ENCODE measurements around the gene THSD4. TPM values are rescaled to one million over a fixed set of nuclear protein-coding genes. Genes with fewer than 3 reads are reported as not detected.

THSD4 gene
- total and polyA plus RNA-seq, 2 of the 8 experiments (the other 6 are each of a cell fraction or from before 2014, with no cell fraction given) = 2.5 to 6.2 TPM

DNA sequence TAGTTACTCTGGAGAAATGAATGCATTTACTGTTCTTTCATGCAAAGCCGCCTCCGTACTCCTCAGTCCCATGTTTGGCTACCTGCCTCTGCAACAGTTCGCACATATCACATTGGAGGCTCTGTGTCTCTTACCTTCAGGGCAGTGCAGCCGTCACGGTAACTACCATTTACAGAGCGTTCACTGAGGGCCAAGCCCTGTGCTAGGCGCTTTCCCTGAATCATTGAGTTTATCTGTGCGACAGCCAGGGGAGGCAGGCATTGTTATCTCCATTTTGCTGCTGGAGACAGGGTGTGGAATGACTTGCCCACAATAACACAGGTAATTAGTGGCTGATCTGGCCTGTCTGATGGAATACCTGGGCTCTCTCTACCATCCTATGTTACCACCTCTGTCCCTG is 115.0 kb downstream of the THSD4 start (continued):
- no peak for TF ChIP-seq BCL11A (IDR thresholded peaks at IDR 0.05; ENCODE audit: low read depth in 2 of 2, low read length in 2 of 2)

Data from H1 (cell line).